IMR-90 (cell line): ENCODE data around the gene OR6X1. TPM values are rescaled to one million over a fixed set of nuclear protein-coding genes. Genes with fewer than 3 reads are reported as not detected.

Source experiments
- ATAC-seq: fragments of 200-7000 bp; cut with Tn5 transposase; 2 replicates; pipeline ENCODE4 v1.9.1; 2020; ENCODE audit warnings: low read depth, mild to moderate bottlenecking, moderate library complexity
- BruUV-seq: library from RNA; stranded (reverse); fragments of 400-500 nt; replicated peaks from 2 replicates; lab custom pipeline; 2021; lab: Mats Ljungman, UMichigan
- CTCF ChIA-PET: fragments of 300-600 bp; formaldehyde crosslinking; extraction: SDS; loops from one replicate; lab custom pipeline; 2021; ENCODE audit warnings: antibody characterized with exemption; lab: Yijun Ruan, JAX
- POLR2A ChIA-PET: fragments of 300-600 bp; sonication (Branson Sonifier 250); formaldehyde crosslinking; loops from one replicate; lab custom pipeline; 2022; ENCODE audit warnings: antibody characterized with exemption; ENCODE audit not compliant: unreplicated experiment; lab: Charles Lee
- DNase-seq: peaks from one replicate; pipeline ENCODE4 v3.0.0; 2013
- H2AFZ ChIP-seq: replicated peaks from 2 replicates; pipeline ENCODE3; 2013; ENCODE audit warnings: low read length, mild to moderate bottlenecking; ENCODE audit not compliant: poor library complexity
- H2AK5ac ChIP-seq: 2 replicates; pipeline ENCODE4 v1.6.1; 2013; ENCODE audit warnings: low read depth, low read length, inconsistent platforms
- H2AK9ac ChIP-seq: replicated peaks from 2 replicates; pipeline ENCODE3; 2013; ENCODE audit warnings: mild to moderate bottlenecking, low read depth, low read length, moderate library complexity; ENCODE audit not compliant: poor library complexity
- H2BK120ac ChIP-seq: 2 replicates; pipeline ENCODE4 v1.6.1; 2013; ENCODE audit warnings: low read depth, low read length, inconsistent platforms
- H2BK15ac ChIP-seq: 3 replicates; pipeline ENCODE4 v1.6.1; 2013; ENCODE audit warnings: low read depth, low read length, inconsistent platforms
- H2BK20ac ChIP-seq: 2 replicates; pipeline ENCODE4 v1.6.1; 2013; ENCODE audit warnings: low read depth, mild to moderate bottlenecking, inconsistent platforms, low read length, moderate library complexity
- H2BK5ac ChIP-seq: 2 replicates; pipeline ENCODE4 v1.6.1; 2013; ENCODE audit warnings: mild to moderate bottlenecking, low read depth, low read length, inconsistent platforms; ENCODE audit not compliant: poor library complexity, severe bottlenecking
- H3K14ac ChIP-seq: replicated peaks from 2 replicates; pipeline ENCODE4 v1.6.1; 2013; ENCODE audit warnings: low read depth, low read length, inconsistent platforms
- H3K18ac ChIP-seq: 2 replicates; pipeline ENCODE4 v1.6.1; 2013; ENCODE audit warnings: low read depth, low read length, control low read depth
- H3K23ac ChIP-seq: 2 replicates; pipeline ENCODE4 v1.6.1; 2013; ENCODE audit warnings: low read depth, low read length, inconsistent platforms
- H3K27ac ChIP-seq: 2 replicates; pipeline ENCODE4 v1.5.1; 2013; ENCODE audit warnings: mild to moderate bottlenecking, control low read depth, low read length; ENCODE audit not compliant: insufficient read depth
- H3K27me3 ChIP-seq: 2 replicates; pipeline ENCODE4 v1.6.1; 2013; ENCODE audit warnings: low read length; ENCODE audit not compliant: control insufficient read depth, insufficient read depth
- H3K36me3 ChIP-seq: 2 replicates; pipeline ENCODE4 v1.6.1; 2013; ENCODE audit warnings: low read length, mixed read lengths; ENCODE audit not compliant: control insufficient read depth, insufficient read depth
- H3K4ac ChIP-seq: 2 replicates; pipeline ENCODE4 v1.6.1; 2013; ENCODE audit warnings: low read depth, low read length, inconsistent platforms
- H3K4me1 ChIP-seq: 2 replicates; pipeline ENCODE4 v1.6.1; 2013; ENCODE audit warnings: low read length, mixed read lengths; ENCODE audit not compliant: control insufficient read depth, insufficient read depth
- H3K4me2 ChIP-seq: 2 replicates; pipeline ENCODE4 v1.6.1; 2013; ENCODE audit warnings: low read depth, mild to moderate bottlenecking, control low read depth, low read length, moderate library complexity
- H3K4me3 ChIP-seq: 2 replicates; pipeline ENCODE4 v1.5.1; 2013; ENCODE audit warnings: low read depth, mild to moderate bottlenecking, control low read depth, low read length, moderate library complexity; ENCODE audit not compliant: insufficient read depth
- H3K56ac ChIP-seq: 2 replicates; pipeline ENCODE4 v1.6.1; 2013; ENCODE audit warnings: low read length, inconsistent platforms; ENCODE audit not compliant: insufficient read depth; ENCODE audit errors: extremely low read depth
- H3K79me1 ChIP-seq, 2 experiments: 2 replicates each; pipeline ENCODE4 v1.6.1; 2013; ENCODE audit warnings: low read length in 2 of 2, inconsistent platforms in 1 of 2, low read depth in 1 of 2
- H3K9ac ChIP-seq: 2 replicates; pipeline ENCODE4 v1.6.1; 2013; ENCODE audit warnings: low read depth, low read length, control low read depth
- H3K9me1 ChIP-seq: 2 replicates; pipeline ENCODE4 v1.6.1; 2013; ENCODE audit warnings: low read length, inconsistent platforms; ENCODE audit not compliant: insufficient read depth
- H3K9me3 ChIP-seq: 2 replicates; pipeline ENCODE4 v1.6.1; 2013; ENCODE audit warnings: low read length; ENCODE audit not compliant: control insufficient read depth, insufficient read depth
- H4K20me1 ChIP-seq: 2 replicates; pipeline ENCODE4 v1.6.1; 2013; ENCODE audit warnings: low read length, inconsistent platforms; ENCODE audit not compliant: insufficient read depth
- H4K5ac ChIP-seq: 2 replicates; pipeline ENCODE4 v1.6.1; 2013; ENCODE audit warnings: mild to moderate bottlenecking, low read depth, low read length, control low read depth
- H4K8ac ChIP-seq, 2 experiments: 2 replicates each; pipeline ENCODE4 v1.6.1; 2013; ENCODE audit warnings: low read depth in 2 of 2, low read length in 2 of 2, control low read depth in 1 of 2, inconsistent platforms in 1 of 2
- H4K91ac ChIP-seq: 2 replicates; pipeline ENCODE4 v1.6.1; 2013; ENCODE audit warnings: low read depth, low read length, inconsistent platforms; ENCODE audit not compliant: insufficient read depth
- BHLHE40 ChIP-seq: fragments of 150-350 bp; IDR thresholded peaks from 2 replicates; pipeline ENCODE4 v1.6.1; 2016; ENCODE audit warnings: mild to moderate bottlenecking, low read depth, low read length
- CEBPB ChIP-seq: IDR thresholded peaks from 2 replicates; pipeline ENCODE4 v1.6.1; 2012; ENCODE audit warnings: low read depth, low read length, improper control_type of control experiment
- CHD1 ChIP-seq: IDR thresholded peaks from 2 replicates; pipeline ENCODE4 v1.6.1; 2012; ENCODE audit warnings: low read depth, low read length, improper control_type of control experiment
- FOS ChIP-seq: fragments of 150-350 bp; IDR thresholded peaks from 2 replicates; pipeline ENCODE4 v1.6.1; 2016; ENCODE audit warnings: low read depth, low read length
- MAFK ChIP-seq: IDR thresholded peaks from 2 replicates; pipeline ENCODE4 v1.6.1; 2012; ENCODE audit warnings: low read depth, low read length, improper control_type of control experiment
- MAZ ChIP-seq: IDR thresholded peaks from 2 replicates; pipeline ENCODE4 v1.6.1; 2012; ENCODE audit warnings: low read depth, mild to moderate bottlenecking, low read length, improper control_type of control experiment, moderate library complexity, borderline replicate concordance
- MXI1 ChIP-seq: IDR thresholded peaks from 2 replicates; pipeline ENCODE4 v1.6.1; 2012; ENCODE audit warnings: low read depth, mild to moderate bottlenecking, low read length, moderate library complexity, borderline replicate concordance
- NFE2L2 ChIP-seq: fragments of 150-350 bp; IDR thresholded peaks from 2 replicates; pipeline ENCODE4 v1.6.1; 2016; ENCODE audit warnings: low read depth, mild to moderate bottlenecking, low read length
- POLR2A ChIP-seq: IDR thresholded peaks from 2 replicates; pipeline ENCODE4 v1.6.1; 2012; ENCODE audit warnings: mild to moderate bottlenecking, low read depth, low read length
- RAD21 ChIP-seq: IDR thresholded peaks from 2 replicates; pipeline ENCODE4 v1.6.1; 2012; ENCODE audit warnings: low read length, improper control_type of control experiment
- RCOR1 ChIP-seq: IDR thresholded peaks from 2 replicates; pipeline ENCODE4 v1.6.1; 2012; ENCODE audit warnings: mild to moderate bottlenecking, low read length, improper control_type of control experiment; ENCODE audit not compliant: insufficient replicate concordance
- RFX5 ChIP-seq: IDR thresholded peaks from 2 replicates; pipeline ENCODE4 v1.8.0; 2012; ENCODE audit warnings: low read depth, mild to moderate bottlenecking, low read length, moderate library complexity
- SMC3 ChIP-seq: fragments of 150-350 bp; IDR thresholded peaks from 2 replicates; pipeline ENCODE4 v1.6.1; 2016; ENCODE audit warnings: low read depth, mild to moderate bottlenecking, antibody characterized with exemption, low read length, moderate library complexity
- whole genome bisulfite sequencing, 2 experiments: methylation state at CpG; one replicate each; pipeline versions ENCODE4 v1.1.5 to v1.1.7; 2013; ENCODE audit warnings: missing lambda C conversion rate in 2 of 2; ENCODE audit not compliant: insufficient read length in 1 of 2; ENCODE audit errors: extremely low coverage in 2 of 2; 5-methylcytosine and 5-hydroxymethylcytosine counted together
- dilution Hi-C: fragments of 300-500 bp; cut with HindIII; formaldehyde crosslinking; loops from one replicate; pipeline ENCODE4 v1.14.3; 2018; ENCODE audit warnings: low sequenced_read_pairs; ENCODE audit not compliant: unreplicated experiment
- in situ Hi-C: fragments of 300-500 bp; cut with MboI; formaldehyde crosslinking; loops from 3 replicates; pipeline ENCODE4 v1.14.3; 2019; ENCODE audit warnings: low sequenced_read_pairs, inconsistent platforms, mixed read lengths
- intact Hi-C: fragments of 100-400 bp; cut with micrococcal nuclease; formaldehyde crosslinking; loops from 2 replicates; pipeline ENCODE4 v1.10.0; 2022
- polyA plus RNA-seq, 3 experiments: library from polyadenylated mRNA; depleted of rRNA; stranded (reverse); fragments of >200 nt; gene quantifications; 2 replicates each; pipeline ENCODE4 v1.2.3, GENCODE V29; 2012; ENCODE audit warnings: low replicate concordance in 1 of 3
- total RNA-seq: library from RNA; depleted of rRNA; stranded (reverse); fragments of >200 nt; gene quantifications from 2 replicates; pipeline ENCODE4 v1.2.3, GENCODE V29; 2012
- TF ChIP-seq, protein P1 (sequence below): fragments of 150-350 bp; IDR thresholded peaks from 2 replicates; pipeline ENCODE4 v1.6.1; 2016; ENCODE audit warnings: low read depth, mild to moderate bottlenecking, low read length, moderate library complexity, borderline replicate concordance
- TF ChIP-seq, protein P2 (sequence below): fragments of 150-350 bp; IDR thresholded peaks from 2 replicates; pipeline ENCODE4 v1.6.1; 2017; ENCODE audit warnings: mild to moderate bottlenecking, antibody characterized with exemption, low read length, low read depth
- TF ChIP-seq, protein P3 (sequence below): conservative IDR thresholded peaks from 2 replicates; pipeline ENCODE4 v1.5.1; 2012; ENCODE audit warnings: mild to moderate bottlenecking, low read depth, low read length, improper control_type of control experiment

OR6X1 gene
- total and polyA plus RNA-seq, 2 of the 4 experiments (the other 2 are of a cell fraction): not detected

GRCh38 chr11:123745764-123746451 lies 8.4 kb downstream of the OR6X1 start:
- H2AFZ ChIP-seq: no peak overlapping the region
- TF ChIP-seq BHLHE40 (no peak), CHD1 (no peak), RAD21 (no peak), MXI1 (no peak), FOS (no peak), NFE2L2 (no peak), RFX5 (no peak), MAFK (no peak), SMC3 (no peak), POLR2A (no peak), CEBPB (no peak), RCOR1 (no peak), MAZ (no peak)
- TF ChIP-seq, protein P1, sequence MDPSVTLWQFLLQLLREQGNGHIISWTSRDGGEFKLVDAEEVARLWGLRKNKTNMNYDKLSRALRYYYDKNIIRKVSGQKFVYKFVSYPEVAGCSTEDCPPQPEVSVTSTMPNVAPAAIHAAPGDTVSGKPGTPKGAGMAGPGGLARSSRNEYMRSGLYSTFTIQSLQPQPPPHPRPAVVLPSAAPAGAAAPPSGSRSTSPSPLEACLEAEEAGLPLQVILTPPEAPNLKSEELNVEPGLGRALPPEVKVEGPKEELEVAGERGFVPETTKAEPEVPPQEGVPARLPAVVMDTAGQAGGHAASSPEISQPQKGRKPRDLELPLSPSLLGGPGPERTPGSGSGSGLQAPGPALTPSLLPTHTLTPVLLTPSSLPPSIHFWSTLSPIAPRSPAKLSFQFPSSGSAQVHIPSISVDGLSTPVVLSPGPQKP: no peak
- TF ChIP-seq, protein P2, sequence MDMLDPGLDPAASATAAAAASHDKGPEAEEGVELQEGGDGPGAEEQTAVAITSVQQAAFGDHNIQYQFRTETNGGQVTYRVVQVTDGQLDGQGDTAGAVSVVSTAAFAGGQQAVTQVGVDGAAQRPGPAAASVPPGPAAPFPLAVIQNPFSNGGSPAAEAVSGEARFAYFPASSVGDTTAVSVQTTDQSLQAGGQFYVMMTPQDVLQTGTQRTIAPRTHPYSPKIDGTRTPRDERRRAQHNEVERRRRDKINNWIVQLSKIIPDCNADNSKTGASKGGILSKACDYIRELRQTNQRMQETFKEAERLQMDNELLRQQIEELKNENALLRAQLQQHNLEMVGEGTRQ: no peak
- TF ChIP-seq, protein P3, sequence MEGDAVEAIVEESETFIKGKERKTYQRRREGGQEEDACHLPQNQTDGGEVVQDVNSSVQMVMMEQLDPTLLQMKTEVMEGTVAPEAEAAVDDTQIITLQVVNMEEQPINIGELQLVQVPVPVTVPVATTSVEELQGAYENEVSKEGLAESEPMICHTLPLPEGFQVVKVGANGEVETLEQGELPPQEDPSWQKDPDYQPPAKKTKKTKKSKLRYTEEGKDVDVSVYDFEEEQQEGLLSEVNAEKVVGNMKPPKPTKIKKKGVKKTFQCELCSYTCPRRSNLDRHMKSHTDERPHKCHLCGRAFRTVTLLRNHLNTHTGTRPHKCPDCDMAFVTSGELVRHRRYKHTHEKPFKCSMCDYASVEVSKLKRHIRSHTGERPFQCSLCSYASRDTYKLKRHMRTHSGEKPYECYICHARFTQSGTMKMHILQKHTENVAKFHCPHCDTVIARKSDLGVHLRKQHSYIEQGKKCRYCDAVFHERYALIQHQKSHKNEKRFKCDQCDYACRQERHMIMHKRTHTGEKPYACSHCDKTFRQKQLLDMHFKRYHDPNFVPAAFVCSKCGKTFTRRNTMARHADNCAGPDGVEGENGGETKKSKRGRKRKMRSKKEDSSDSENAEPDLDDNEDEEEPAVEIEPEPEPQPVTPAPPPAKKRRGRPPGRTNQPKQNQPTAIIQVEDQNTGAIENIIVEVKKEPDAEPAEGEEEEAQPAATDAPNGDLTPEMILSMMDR: no peak
- no peak overlapping the region for H3K9ac ChIP-seq
- no peak overlapping the region for H4K5ac ChIP-seq
- H4K20me1 ChIP-seq: no peaks in the 10 kb centered on the region
- H3K9me3 ChIP-seq: no peaks in the 10 kb centered on the region
- no peak overlapping the region for H2BK5ac ChIP-seq
- no peak overlapping the region for H4K8ac ChIP-seq
- H4K91ac ChIP-seq: no peak overlapping the region
- CTCF ChIA-PET: interaction anchor here (0.7 kb wide), 1 partner anchor 719 kb away, joined by 3 read pairs; no protein-coding TSS in a partner anchor
- BruUV-seq: no TSS peak
- H3K27ac ChIP-seq: no peak overlapping the region
- no peak overlapping the region for H3K18ac ChIP-seq
- H2AK5ac ChIP-seq: no peak overlapping the region
- no peaks in the 10 kb centered on the region for H3K9me1 ChIP-seq
- DNase-seq (no peak), ATAC-seq (no peak)
- H3K23ac ChIP-seq: no peak overlapping the region
- dilution Hi-C loops (no loop called here), intact Hi-C loops (no loop called here), in situ Hi-C loops (no loop called here)
- no peak overlapping the region for H3K4me2 ChIP-seq
- no peak overlapping the region for H3K4ac ChIP-seq
- WGBS, 2 experiments: 38% methylated on average over 1 of the region's 2 CpGs; no CpG with 5 or more reads in 1 of the 2 experiments
- no peak overlapping the region for H3K56ac ChIP-seq
- H3K79me1 ChIP-seq: peaks cover 2 to 3% of the 10 kb centered on the region in 2 experiments; a peak in 3 of 4 replicates
- H3K36me3 ChIP-seq: no peaks in the 10 kb centered on the region
- H2BK15ac ChIP-seq: no peak overlapping the region
- no peak overlapping the region for H2BK20ac ChIP-seq
- no peak overlapping the region for H2BK120ac ChIP-seq
- no peak overlapping the region for H2AK9ac ChIP-seq
- POLR2A ChIA-PET: no interaction called here
- peaks cover 2% of the 10 kb centered on the region; the same call in 1 of the 2 replicates for H3K4me1 ChIP-seq
- no peak overlapping the region for H3K14ac ChIP-seq
- H3K4me3 ChIP-seq: no peak overlapping the region
- H3K27me3 ChIP-seq: no peaks in the 10 kb centered on the region
